ENCODE results near the gene GPC5. TPM values are rescaled to one million over a fixed set of nuclear protein-coding genes. Genes with fewer than 3 reads are reported as not detected.

The GPC5 gene
- total RNA-seq, 1 donor from 2014 or later: 0.13 TPM

- no peak for DNase-seq (ENCODE audit: low spot score)
Observed at GRCh38 chr13:91950803-91951202, 552.4 kb downstream of the GPC5 start.

GRCh38 chr13:91955546-91956355 is 557.3 kb downstream of the GPC5 start:
- DNase-seq (ENCODE audit: low spot score): no peak

GRCh38 chr13:91960947-91961346 is 562.5 kb downstream of the GPC5 start:
- DNase-seq (ENCODE audit: low spot score): no peak

- DNase-seq (ENCODE audit: low spot score): no peak
Observed at GRCh38 chr13:91962946-91963345, 564.5 kb downstream of the GPC5 start.

GRCh38 chr13:91965511-91965910 is 567.1 kb downstream of the GPC5 start:
- no peak for DNase-seq (ENCODE audit: low spot score)

- no peak for DNase-seq (ENCODE audit: low spot score)
Observed at GRCh38 chr13:91978571-91978970, 580.1 kb downstream of the GPC5 start.

- no peak for DNase-seq (ENCODE audit: low spot score)
Observed at GRCh38 chr13:91986761-91987483, 588.5 kb downstream of the GPC5 start.

- DNase-seq (ENCODE audit: low spot score): no peak
Observed at GRCh38 chr13:91988331-91988730, 589.9 kb downstream of the GPC5 start.

GRCh38 chr13:92012787-92013186 is 614.4 kb downstream of the GPC5 start:
- no peak for DNase-seq (ENCODE audit: low spot score)

- DNase-seq (ENCODE audit: low spot score): no peak
Observed at GRCh38 chr13:92017737-92018136, 619.3 kb downstream of the GPC5 start.

GRCh38 chr13:92028695-92029094 is 630.3 kb downstream of the GPC5 start:
- no peak for DNase-seq (ENCODE audit: low spot score)

- no peak for DNase-seq (ENCODE audit: low spot score)
Observed at GRCh38 chr13:92029641-92030040, 631.2 kb downstream of the GPC5 start.

- DNase-seq (ENCODE audit: low spot score): no peak
Observed at GRCh38 chr13:92038905-92039304, 640.5 kb downstream of the GPC5 start.

GRCh38 chr13:92042522-92042921 is 644.1 kb downstream of the GPC5 start:
- DNase-seq (ENCODE audit: low spot score): no peak

- no peak for DNase-seq (ENCODE audit: low spot score)
Observed at GRCh38 chr13:92044351-92044750, 645.9 kb downstream of the GPC5 start.

- DNase-seq (ENCODE audit: low spot score): no peak
Observed at GRCh38 chr13:92054389-92054788, 656.0 kb downstream of the GPC5 start.

- DNase-seq (ENCODE audit: low spot score): no peak
Observed at GRCh38 chr13:92074658-92075057, 676.2 kb downstream of the GPC5 start.

GRCh38 chr13:92097337-92097903 is 699.0 kb downstream of the GPC5 start:
- DNase-seq (ENCODE audit: low spot score): no peak

- DNase-seq (ENCODE audit: low spot score): no peak
Observed at GRCh38 chr13:92101801-92102200, 703.4 kb downstream of the GPC5 start.

GRCh38 chr13:92103689-92104153 is 705.3 kb downstream of the GPC5 start:
- no peak for DNase-seq (ENCODE audit: low spot score)

- no peak for DNase-seq (ENCODE audit: low spot score)
Observed at GRCh38 chr13:92122186-92122853, 723.9 kb downstream of the GPC5 start.

- DNase-seq (ENCODE audit: low spot score): no peak
Observed at GRCh38 chr13:92126399-92126798, 728.0 kb downstream of the GPC5 start.
